Measurements from ENCODE around the gene SLC6A12.

SLC6A12 gene

GRCh38 chr12:153080-153746, 60.7 kb downstream of the SLC6A12 start:
- no peak overlapping the region for H3K27ac ChIP-seq
- no peaks in the 10 kb centered on the region for H3K36me3 ChIP-seq
- H3K9me3 ChIP-seq (ENCODE audit: severe bottlenecking): no peaks in the 10 kb centered on the region
- DNase-seq: peak; percentile 91
- H3K27me3 ChIP-seq (ENCODE audit: insufficient read depth, low read depth, severe bottlenecking): no peaks in the 10 kb centered on the region
- peak; percentile 100 for TF ChIP-seq CTCF (IDR thresholded peaks at IDR 0.05; ENCODE audit: low read depth, low read length)
- no peak overlapping the region for H3K4me3 ChIP-seq (ENCODE audit: low read depth, low read length)

- no peaks in the 10 kb centered on the region for H3K27me3 ChIP-seq (ENCODE audit: insufficient read depth, low read depth, severe bottlenecking)
- DNase-seq: no peak
- H3K27ac ChIP-seq: no peak overlapping the region
- H3K4me3 ChIP-seq (ENCODE audit: low read depth, low read length): no peak overlapping the region
- no peaks in the 10 kb centered on the region for H3K36me3 ChIP-seq
- no peak for TF ChIP-seq CTCF (IDR thresholded peaks at IDR 0.05; ENCODE audit: low read depth, low read length)
- no peaks in the 10 kb centered on the region for H3K9me3 ChIP-seq (ENCODE audit: severe bottlenecking)
These were observed 61.5 kb downstream of the SLC6A12 start for GRCh38 chr12:152440-152839.

- Histone ChIP-seq H3K27ac (no peak overlapping the region), H3K4me3 (ENCODE audit: low read depth, low read length) (no peak overlapping the region), H3K27me3 (ENCODE audit: insufficient read depth, low read depth, severe bottlenecking) (no peaks in the 10 kb centered on the region), H3K36me3 (no peaks in the 10 kb centered on the region), H3K9me3 (ENCODE audit: severe bottlenecking) (no peaks in the 10 kb centered on the region)
- DNase-seq: no peak
- TF ChIP-seq CTCF (IDR thresholded peaks at IDR 0.05; ENCODE audit: low read depth, low read length): no peak
These were observed 62.4 kb downstream of the SLC6A12 start for GRCh38 chr12:151579-151978.

- Histone ChIP-seq H3K4me3 (ENCODE audit: low read depth, low read length) (no peak overlapping the region), H3K27ac (no peak overlapping the region), H3K9me3 (ENCODE audit: severe bottlenecking) (no peaks in the 10 kb centered on the region), H3K27me3 (ENCODE audit: insufficient read depth, low read depth, severe bottlenecking) (no peaks in the 10 kb centered on the region), H3K36me3 (no peaks in the 10 kb centered on the region)
- no peak for DNase-seq
- no peak for TF ChIP-seq CTCF (IDR thresholded peaks at IDR 0.05; ENCODE audit: low read depth, low read length)
These were observed 65.1 kb downstream of the SLC6A12 start for GRCh38 chr12:148676-149416.

GRCh38 chr12:147242-147641, 66.7 kb downstream of the SLC6A12 start:
- Histone ChIP-seq H3K27me3 (ENCODE audit: insufficient read depth, low read depth, severe bottlenecking) (no peaks in the 10 kb centered on the region), H3K4me3 (ENCODE audit: low read depth, low read length) (no peak overlapping the region), H3K36me3 (no peaks in the 10 kb centered on the region), H3K27ac (no peak overlapping the region), H3K9me3 (ENCODE audit: severe bottlenecking) (no peaks in the 10 kb centered on the region)
- DNase-seq: no peak
- no peak for TF ChIP-seq CTCF (IDR thresholded peaks at IDR 0.05; ENCODE audit: low read depth, low read length)
